Measurements from ENCODE around the gene CRIM1.

DNA sequence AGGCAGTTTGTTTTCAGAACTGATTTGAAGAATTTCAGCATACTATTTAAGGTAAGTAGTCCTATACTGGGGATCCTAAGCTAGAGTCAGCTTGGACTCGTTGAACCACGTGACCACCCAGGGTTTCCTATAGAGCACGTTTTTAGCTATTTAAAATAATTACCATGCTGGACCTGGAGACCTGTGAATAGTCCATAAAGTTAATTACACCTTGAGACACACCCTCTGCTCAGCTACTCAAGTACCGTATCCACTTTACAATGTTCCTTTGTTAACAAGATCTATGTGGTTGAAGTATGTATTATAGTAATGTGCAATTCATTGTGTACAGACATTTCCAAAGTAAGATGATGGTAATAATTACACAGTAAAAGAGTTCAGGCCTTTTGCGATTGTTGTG lies 67.6 kb downstream of the CRIM1 start:
- no peak for TF ChIP-seq POLR2AphosphoS5 (IDR thresholded peaks at IDR 0.05; ENCODE audit: low read depth, low read length)
- no peak for TF ChIP-seq TAF1 (IDR thresholded peaks at IDR 0.05; ENCODE audit: borderline replicate concordance, insufficient read depth, low read length)
- no peak for TF ChIP-seq SIN3A (IDR thresholded peaks at IDR 0.05; ENCODE audit: borderline replicate concordance, insufficient read depth, low read length)
